Liver (tissue), 9 donors: ENCODE data around the gene EIF5B. TPM values are rescaled to one million over a fixed set of nuclear protein-coding genes. Genes with fewer than 3 reads are reported as not detected.

Source experiments
- DNase-seq: peaks from one replicate; pipeline ENCODE4 v3.0.0-alpha.2; 2017; ENCODE audit warnings: low spot score
- H3K27ac ChIP-seq, 2 donors: one replicate each; pipeline ENCODE4 v1.7.0; 2013; ENCODE audit warnings: inconsistent platforms in 2 of 2, low read length in 2 of 2, control low read depth in 1 of 2, low read depth in 1 of 2, mild to moderate bottlenecking in 1 of 2
- H3K27me3 ChIP-seq, 4 donors: one replicate each; pipeline versions ENCODE4 v1.6.1 to v1.7.0; 2013; ENCODE audit warnings: low read length in 3 of 4, inconsistent platforms in 1 of 4, mild to moderate bottlenecking in 1 of 4, moderate library complexity in 1 of 4; ENCODE audit not compliant: control insufficient read depth in 4 of 4, insufficient read depth in 4 of 4
- H3K36me3 ChIP-seq, 4 donors: one replicate each; pipeline versions ENCODE4 v1.6.1 to v1.7.0; 2013; ENCODE audit warnings: low read length in 3 of 4, mild to moderate bottlenecking in 3 of 4, low read depth in 1 of 4, moderate library complexity in 1 of 4; ENCODE audit not compliant: control insufficient read depth in 4 of 4, insufficient read depth in 3 of 4
- H3K4me1 ChIP-seq, 4 donors: one replicate each; pipeline versions ENCODE4 v1.6.1 to v1.7.0; 2013; ENCODE audit warnings: low read length in 3 of 4, mild to moderate bottlenecking in 3 of 4, moderate library complexity in 1 of 4; ENCODE audit not compliant: control insufficient read depth in 4 of 4, insufficient read depth in 4 of 4
- H3K4me3 ChIP-seq, 3 donors: one replicate each; pipeline versions ENCODE4 v1.6.1 to v1.7.0; 2013; ENCODE audit warnings: low read length in 3 of 3, control low read depth in 1 of 3, low read depth in 1 of 3, mild to moderate bottlenecking in 1 of 3
- H3K9ac ChIP-seq, 2 donors: one replicate each; pipeline ENCODE4 v1.7.0; 2013; ENCODE audit warnings: low read length in 2 of 2, mild to moderate bottlenecking in 2 of 2, moderate library complexity in 2 of 2, control low read depth in 1 of 2, low read depth in 1 of 2
- H3K9me3 ChIP-seq, 4 donors: one replicate each; pipeline versions ENCODE4 v1.6.1 to v1.7.0; 2013; ENCODE audit warnings: low read length in 3 of 4; ENCODE audit not compliant: control insufficient read depth in 4 of 4
- EGR1 ChIP-seq, 2 donors: IDR thresholded peaks; 2 replicates each; pipeline ENCODE4 v1.6.1; 2016 to 2018; ENCODE audit warnings: antibody characterized with exemption in 2 of 2, low read depth in 2 of 2
- FOXA1 ChIP-seq: IDR thresholded peaks from 2 replicates; pipeline ENCODE4 v1.6.1; 2016; ENCODE audit warnings: antibody characterized with exemption
- FOXA2 ChIP-seq: IDR thresholded peaks from 2 replicates; pipeline ENCODE4 v1.6.1; 2016; ENCODE audit warnings: antibody characterized with exemption
- HNF4A ChIP-seq, 2 donors: conservative IDR thresholded peaks; 2 replicates each; pipeline ENCODE4 v1.6.1; 2016; ENCODE audit warnings: antibody characterized with exemption in 2 of 2, mild to moderate bottlenecking in 2 of 2
- HNF4G ChIP-seq: IDR thresholded peaks from 2 replicates; pipeline ENCODE4 v1.6.1; 2016; ENCODE audit warnings: antibody characterized with exemption
- NR2F2 ChIP-seq: IDR thresholded peaks from 2 replicates; pipeline ENCODE4 v1.6.1; 2016; ENCODE audit warnings: antibody characterized with exemption
- RAD21 ChIP-seq, 2 donors: IDR thresholded peaks; 2 replicates each; pipeline ENCODE4 v1.6.1; 2016; ENCODE audit warnings: antibody characterized with exemption in 2 of 2, mild to moderate bottlenecking in 2 of 2
- RXRA ChIP-seq, 2 donors: IDR thresholded peaks; 2 replicates each; pipeline ENCODE4 v1.6.1; 2017 to 2018; ENCODE audit warnings: antibody characterized with exemption in 2 of 2, mild to moderate bottlenecking in 1 of 2
- TAF1 ChIP-seq: conservative IDR thresholded peaks from 2 replicates; pipeline ENCODE4 v1.6.1; 2016; ENCODE audit warnings: antibody characterized with exemption, mild to moderate bottlenecking
- WGBS: extraction: QIAGEN DNeasy Blood & Tissue Kit; methylation state at CpG from one replicate; pipeline ENCODE4 v1.1.7; 2013; 5-methylcytosine and 5-hydroxymethylcytosine counted together
- polyA plus RNA-seq, 2 donors: library from polyadenylated mRNA; stranded (reverse) in 1 of 2; unstranded in 1 of 2; fragments of 200-250 nt in 1 of 2; fragments of >200 nt in 1 of 2; fragmentation: Nextera tagmentation in 1 of 2; extraction: Ambion mirVana in 1 of 2; gene quantifications; one replicate each; pipeline versions ENCODE4 v1.2.1 to v1.2.3, GENCODE V29; 2013 to 2015
- total RNA-seq, 2 donors: library from RNA; depleted of rRNA; stranded (reverse); fragments of >200 nt; gene quantifications; one replicate each; pipeline ENCODE4 v1.2.3, GENCODE V29; 2014
- TF ChIP-seq, protein P1 (sequence below): IDR thresholded peaks from 2 replicates; pipeline ENCODE4 v1.6.1; 2016; ENCODE audit warnings: antibody characterized with exemption
- TF ChIP-seq, protein P2 (sequence below): fragments of 150-350 bp; IDR thresholded peaks from 2 replicates; pipeline ENCODE4 v1.5.1; 2017; ENCODE audit warnings: improper control_type of control experiment, low read depth, low read length; ENCODE audit not compliant: missing input control
- TF ChIP-seq, protein P3 (sequence below): IDR thresholded peaks from 2 replicates; pipeline ENCODE4 v1.6.1; 2016; ENCODE audit warnings: antibody characterized with exemption, mild to moderate bottlenecking
- donor health status: healthy.
- donor health status: healthy.
- donor health status: healthy.
- donor health status: healthy.
- donor health status: healthy.

Gene EIF5B
- total and polyA plus RNA-seq, 4 donors, result 10.2 to 23.7 (median 17.7) TPM

DNA sequence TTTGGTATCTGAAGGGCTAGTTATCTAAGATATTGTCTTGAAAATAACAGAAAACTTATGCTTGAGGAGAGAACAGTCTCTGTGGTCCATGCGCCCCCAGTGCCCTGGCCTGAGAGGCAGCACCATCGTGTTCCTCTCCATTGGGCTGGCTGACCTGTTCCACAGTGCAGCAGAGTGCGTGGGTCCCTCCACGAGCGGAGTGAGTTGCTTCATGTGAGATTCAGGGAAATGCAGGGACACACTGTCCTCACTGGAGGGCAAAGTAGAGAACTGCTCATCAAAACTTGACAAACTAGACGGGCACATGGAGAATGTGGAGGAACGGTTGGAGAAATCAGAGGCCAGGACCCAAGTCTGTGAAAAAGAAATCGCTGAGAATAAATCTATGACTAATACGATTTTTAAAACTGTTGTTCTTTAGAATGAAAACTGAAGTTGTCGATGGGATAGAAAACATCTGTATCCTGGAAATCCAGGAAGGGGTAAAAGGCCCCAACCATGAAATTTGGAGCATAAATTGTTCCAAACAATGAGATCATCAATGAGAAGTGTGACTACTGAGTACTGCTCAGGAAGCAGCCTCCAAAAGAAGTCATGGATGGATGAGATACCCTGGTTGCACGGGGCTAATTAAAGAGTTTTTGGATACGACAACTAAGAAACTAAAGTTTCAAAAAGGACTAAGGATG is 94.5 kb downstream of the EIF5B start:
- no peak overlapping the region for H3K4me3 ChIP-seq
- H3K9me3 ChIP-seq, result no peaks in the 10 kb centered on the region
- no peak overlapping the region for H3K27ac ChIP-seq
- 88% methylated on average over 12 of the region's 12 CpGs for WGBS
- no peaks in the 10 kb centered on the region for H3K4me1 ChIP-seq
- H3K9ac ChIP-seq, result no peak overlapping the region
- no peaks in the 10 kb centered on the region for H3K27me3 ChIP-seq
- H3K36me3 ChIP-seq, result peaks cover 2 to 37% (median 31%) of the 10 kb centered on the region in 4 donors
- DNase-seq, result no peak
- no peak for TF ChIP-seq FOXA1
- TF ChIP-seq FOXA2, result no peak
- no peak for TF ChIP-seq RAD21 (IDR thresholded peaks at IDR 0.05)
- no peak for TF ChIP-seq HNF4G
- TF ChIP-seq, protein P1, sequence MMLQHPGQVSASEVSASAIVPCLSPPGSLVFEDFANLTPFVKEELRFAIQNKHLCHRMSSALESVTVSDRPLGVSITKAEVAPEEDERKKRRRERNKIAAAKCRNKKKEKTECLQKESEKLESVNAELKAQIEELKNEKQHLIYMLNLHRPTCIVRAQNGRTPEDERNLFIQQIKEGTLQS, result no peak
- no peak for TF ChIP-seq EGR1 (IDR thresholded peaks at IDR 0.05; ENCODE audit: low read depth in 2 of 2)
- TF ChIP-seq HNF4A (conservative IDR thresholded peaks at IDR 0.05), result no peak
- TF ChIP-seq, protein P2, sequence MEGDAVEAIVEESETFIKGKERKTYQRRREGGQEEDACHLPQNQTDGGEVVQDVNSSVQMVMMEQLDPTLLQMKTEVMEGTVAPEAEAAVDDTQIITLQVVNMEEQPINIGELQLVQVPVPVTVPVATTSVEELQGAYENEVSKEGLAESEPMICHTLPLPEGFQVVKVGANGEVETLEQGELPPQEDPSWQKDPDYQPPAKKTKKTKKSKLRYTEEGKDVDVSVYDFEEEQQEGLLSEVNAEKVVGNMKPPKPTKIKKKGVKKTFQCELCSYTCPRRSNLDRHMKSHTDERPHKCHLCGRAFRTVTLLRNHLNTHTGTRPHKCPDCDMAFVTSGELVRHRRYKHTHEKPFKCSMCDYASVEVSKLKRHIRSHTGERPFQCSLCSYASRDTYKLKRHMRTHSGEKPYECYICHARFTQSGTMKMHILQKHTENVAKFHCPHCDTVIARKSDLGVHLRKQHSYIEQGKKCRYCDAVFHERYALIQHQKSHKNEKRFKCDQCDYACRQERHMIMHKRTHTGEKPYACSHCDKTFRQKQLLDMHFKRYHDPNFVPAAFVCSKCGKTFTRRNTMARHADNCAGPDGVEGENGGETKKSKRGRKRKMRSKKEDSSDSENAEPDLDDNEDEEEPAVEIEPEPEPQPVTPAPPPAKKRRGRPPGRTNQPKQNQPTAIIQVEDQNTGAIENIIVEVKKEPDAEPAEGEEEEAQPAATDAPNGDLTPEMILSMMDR, result no peak
- TF ChIP-seq TAF1, result no peak
- no peak for TF ChIP-seq RXRA (IDR thresholded peaks at IDR 0.05)

DNA sequence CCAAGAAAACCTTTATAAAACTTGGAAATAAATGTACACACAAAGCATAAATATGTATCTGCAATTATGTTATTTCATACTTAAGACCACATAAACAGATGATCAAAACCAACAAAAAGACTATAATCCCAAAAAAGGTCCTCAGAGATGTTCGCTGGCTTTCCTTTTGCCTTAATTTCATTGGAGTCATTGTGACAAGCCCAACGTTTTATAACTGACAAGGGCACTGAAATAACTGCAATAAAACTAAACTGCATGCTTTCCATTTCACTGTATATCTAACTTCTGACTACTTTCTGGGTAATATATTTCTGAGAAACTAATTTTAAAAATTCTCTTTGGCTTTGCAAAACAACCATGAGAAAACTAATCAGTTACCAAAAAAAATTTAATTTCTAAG is 96.2 kb downstream of the EIF5B start:
- Histone ChIP-seq H3K9ac (no peak overlapping the region), H3K4me3 (no peak overlapping the region), H3K27ac (no peak overlapping the region), H3K4me1 (no peaks in the 10 kb centered on the region), H3K9me3 (no peaks in the 10 kb centered on the region), H3K27me3 (no peaks in the 10 kb centered on the region), H3K36me3 (peaks cover 2 to 31% (median 26%) of the 10 kb centered on the region in 4 donors)
- no peak for DNase-seq
- TF ChIP-seq, protein P1, result no peak
- TF ChIP-seq FOXA2 (no peak), NR2F2 (no peak), HNF4A (conservative IDR thresholded peaks at IDR 0.05) (no peak), FOXA1 (no peak)
- TF ChIP-seq, protein P2, result no peak
- TF ChIP-seq, protein P3, sequence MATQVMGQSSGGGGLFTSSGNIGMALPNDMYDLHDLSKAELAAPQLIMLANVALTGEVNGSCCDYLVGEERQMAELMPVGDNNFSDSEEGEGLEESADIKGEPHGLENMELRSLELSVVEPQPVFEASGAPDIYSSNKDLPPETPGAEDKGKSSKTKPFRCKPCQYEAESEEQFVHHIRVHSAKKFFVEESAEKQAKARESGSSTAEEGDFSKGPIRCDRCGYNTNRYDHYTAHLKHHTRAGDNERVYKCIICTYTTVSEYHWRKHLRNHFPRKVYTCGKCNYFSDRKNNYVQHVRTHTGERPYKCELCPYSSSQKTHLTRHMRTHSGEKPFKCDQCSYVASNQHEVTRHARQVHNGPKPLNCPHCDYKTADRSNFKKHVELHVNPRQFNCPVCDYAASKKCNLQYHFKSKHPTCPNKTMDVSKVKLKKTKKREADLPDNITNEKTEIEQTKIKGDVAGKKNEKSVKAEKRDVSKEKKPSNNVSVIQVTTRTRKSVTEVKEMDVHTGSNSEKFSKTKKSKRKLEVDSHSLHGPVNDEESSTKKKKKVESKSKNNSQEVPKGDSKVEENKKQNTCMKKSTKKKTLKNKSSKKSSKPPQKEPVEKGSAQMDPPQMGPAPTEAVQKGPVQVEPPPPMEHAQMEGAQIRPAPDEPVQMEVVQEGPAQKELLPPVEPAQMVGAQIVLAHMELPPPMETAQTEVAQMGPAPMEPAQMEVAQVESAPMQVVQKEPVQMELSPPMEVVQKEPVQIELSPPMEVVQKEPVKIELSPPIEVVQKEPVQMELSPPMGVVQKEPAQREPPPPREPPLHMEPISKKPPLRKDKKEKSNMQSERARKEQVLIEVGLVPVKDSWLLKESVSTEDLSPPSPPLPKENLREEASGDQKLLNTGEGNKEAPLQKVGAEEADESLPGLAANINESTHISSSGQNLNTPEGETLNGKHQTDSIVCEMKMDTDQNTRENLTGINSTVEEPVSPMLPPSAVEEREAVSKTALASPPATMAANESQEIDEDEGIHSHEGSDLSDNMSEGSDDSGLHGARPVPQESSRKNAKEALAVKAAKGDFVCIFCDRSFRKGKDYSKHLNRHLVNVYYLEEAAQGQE, result no peak
- 85% methylated on average over 2 of the region's 2 CpGs for WGBS
